ENCODE data around the gene TRPM5. TPM values are rescaled to one million over a fixed set of nuclear protein-coding genes. Genes with fewer than 3 reads are reported as not detected.

The TRPM5 gene
- total and polyA plus RNA-seq, 2 of the 8 experiments (the other 6 are each of a cell fraction or from before 2014, with no cell fraction given): 0.02 TPM; not detected in 1

GRCh38 chr11:2463766-2464277 lies 19.5 kb upstream of the TRPM5 start:
- H3K23me2 ChIP-seq (ENCODE audit: low read depth, low read length): no peaks in the 10 kb centered on the region
- no peak overlapping the region for H4K91ac ChIP-seq (replicated peaks; ENCODE audit: insufficient read length, low read length)
- H3K4ac ChIP-seq (replicated peaks; ENCODE audit: insufficient read length, low read depth, low read length): no peak overlapping the region
- no peak overlapping the region for H3K23ac ChIP-seq (ENCODE audit: insufficient read length)
- FAIRE-seq (no peak), DNase-seq (ENCODE audit: low read depth in 1 of 2, low spot score in 2 of 2) (peak in 1 of 2 experiments; percentile 41)
- no peak overlapping the region for H3K18ac ChIP-seq (ENCODE audit: extremely low read depth, low read length)
- no peak overlapping the region for H2BK15ac ChIP-seq (ENCODE audit: low read length)
- H4K5ac ChIP-seq (ENCODE audit: insufficient read length, low read depth, low read length): no peak overlapping the region
- H4K8ac ChIP-seq (ENCODE audit: extremely low read depth, insufficient read depth, low read length): no peak overlapping the region
- H2BK5ac ChIP-seq (ENCODE audit: low read depth, low read length): no peak overlapping the region
- H3K56ac ChIP-seq (replicated peaks; ENCODE audit: insufficient read length, low read depth, low read length): no peak overlapping the region
- WGBS, 2 experiments (ENCODE audit: extremely low coverage in 1 of 2, insufficient coverage in 1 of 2, insufficient read length in 1 of 2, insufficient replicate concordance in 2 of 2, low coverage in 1 of 2, low lambda C conversion rate in 2 of 2, missing lambda C conversion rate in 1 of 2): 94% methylated on average over 26 of the region's 26 CpGs; no CpG with 5 or more reads in 1 of the 2 experiments
- H3K14ac ChIP-seq (ENCODE audit: insufficient read length): no peak overlapping the region
- H2BK120ac ChIP-seq (replicated peaks; ENCODE audit: low read depth, low read length): no peak overlapping the region
- H3K9ac ChIP-seq (replicated peaks in 1 of 4; ENCODE audit: extremely low read depth in 1 of 4, low read depth in 3 of 4, low read length in 3 of 4): no peak overlapping the region
- ChIA-PET POLR2A (ENCODE audit: partially characterized antibody) (no interaction called here), CTCF (ENCODE audit: partially characterized antibody) (interaction anchor here (2.9 kb wide), 1 partner anchor 68 kb away, joined by 14 read pairs; no protein-coding TSS in a partner anchor)
- no peak overlapping the region for H3K4me2 ChIP-seq (ENCODE audit: insufficient read depth in 1 of 2, low read depth in 2 of 2, low read length in 2 of 2)
- H2AFZ ChIP-seq (ENCODE audit: low read length): no peak overlapping the region
- H4K20me1 ChIP-seq (replicated peaks in 1 of 2; ENCODE audit: control insufficient read depth in 1 of 2, insufficient read depth in 2 of 2, low read length in 2 of 2): peaks cover 0 to 2% of the 10 kb centered on the region in 2 experiments
- no peaks in the 10 kb centered on the region for H3K79me2 ChIP-seq (ENCODE audit: control insufficient read depth in 1 of 2, insufficient read depth in 2 of 2, low read length in 2 of 2)
- no peak overlapping the region for H2BK12ac ChIP-seq (ENCODE audit: low read depth, low read length)
- H3K4me1 ChIP-seq (replicated peaks in 1 of 4; ENCODE audit: control insufficient read depth in 3 of 4, insufficient read depth in 4 of 4, low read length in 3 of 4): no peaks in the 10 kb centered on the region
- H3K27ac ChIP-seq (ENCODE audit: low read depth, low read length): no peak overlapping the region
- no peak overlapping the region for H2AK5ac ChIP-seq (ENCODE audit: low read depth, low read length)
- no peak overlapping the region for H3K4me3 ChIP-seq (ENCODE audit: extremely low read depth in 1 of 4, insufficient read depth in 2 of 4, low read depth in 3 of 4, low read length in 4 of 4)
- no peaks in the 10 kb centered on the region for H3K79me1 ChIP-seq (ENCODE audit: low read depth, low read length)
- peaks cover 0 to 26% (median 10%) of the 10 kb centered on the region in 4 experiments; a peak in 6 of 7 replicates for H3K27me3 ChIP-seq (replicated peaks in 1 of 4; ENCODE audit: control insufficient read depth in 3 of 4, extremely low read depth in 1 of 4, insufficient read depth in 3 of 4, low read length in 3 of 4)
- no peaks in the 10 kb centered on the region for H3K9me3 ChIP-seq (ENCODE audit: insufficient read depth in 2 of 2, low read depth in 1 of 2, low read length in 1 of 2)
- H3K36me3 ChIP-seq (ENCODE audit: control insufficient read depth in 2 of 4, insufficient read depth in 4 of 4, low read length in 3 of 4): no peaks in the 10 kb centered on the region
- no peak overlapping the region for H2BK20ac ChIP-seq (ENCODE audit: low read length)
- TF ChIP-seq SP4 (IDR thresholded peaks at IDR 0.05; ENCODE audit: low read length): no peak
- no peak for TF ChIP-seq SP1 (IDR thresholded peaks at IDR 0.05; ENCODE audit: low read depth, low read length)
- no peak for TF ChIP-seq TBP (IDR thresholded peaks at IDR 0.05; ENCODE audit: low read depth, low read length)
- TF ChIP-seq KDM5A (IDR thresholded peaks at IDR 0.05; ENCODE audit: low read length): no peak
- TF ChIP-seq SIRT6 (IDR thresholded peaks at IDR 0.05; ENCODE audit: low read length): no peak
- TF ChIP-seq TEAD4 (IDR thresholded peaks at IDR 0.05; ENCODE audit: low read depth, low read length): no peak
- no peak for TF ChIP-seq EZH2 (IDR thresholded peaks at IDR 0.05; ENCODE audit: low read depth, low read length, severe bottlenecking)

Data from H1 (cell line).